ENCODE data around the gene WHRN.

GRCh38 chr9:114513055-114513958 lies 8.0 kb upstream of the WHRN start:
- TF ChIP-seq POLR2A (IDR thresholded peaks at IDR 0.05; ENCODE audit: low read depth, low read length) (no peak), TAF1 (IDR thresholded peaks at IDR 0.05; ENCODE audit: borderline replicate concordance, low read depth, low read length) (no peak)

Measured in GM12892 (cell line).